GM19438 (cell line): Measurements from ENCODE around the gene CAPN15.

Experiments used
- ATAC-seq: cut with Tn5 transposase; IDR thresholded peaks from one replicate; pipeline ENCODE4 v1.9.1; 2021; ENCODE audit warnings: low read depth; ENCODE audit not compliant: unreplicated experiment

Gene CAPN15

GRCh38 chr16:524274-525040 lies 3.1 kb upstream of the CAPN15 start:
- no peak for ATAC-seq

- ATAC-seq: no peak
Measured at GRCh38 chr16:525123-525519, 2.4 kb upstream of the CAPN15 start.

DNA sequence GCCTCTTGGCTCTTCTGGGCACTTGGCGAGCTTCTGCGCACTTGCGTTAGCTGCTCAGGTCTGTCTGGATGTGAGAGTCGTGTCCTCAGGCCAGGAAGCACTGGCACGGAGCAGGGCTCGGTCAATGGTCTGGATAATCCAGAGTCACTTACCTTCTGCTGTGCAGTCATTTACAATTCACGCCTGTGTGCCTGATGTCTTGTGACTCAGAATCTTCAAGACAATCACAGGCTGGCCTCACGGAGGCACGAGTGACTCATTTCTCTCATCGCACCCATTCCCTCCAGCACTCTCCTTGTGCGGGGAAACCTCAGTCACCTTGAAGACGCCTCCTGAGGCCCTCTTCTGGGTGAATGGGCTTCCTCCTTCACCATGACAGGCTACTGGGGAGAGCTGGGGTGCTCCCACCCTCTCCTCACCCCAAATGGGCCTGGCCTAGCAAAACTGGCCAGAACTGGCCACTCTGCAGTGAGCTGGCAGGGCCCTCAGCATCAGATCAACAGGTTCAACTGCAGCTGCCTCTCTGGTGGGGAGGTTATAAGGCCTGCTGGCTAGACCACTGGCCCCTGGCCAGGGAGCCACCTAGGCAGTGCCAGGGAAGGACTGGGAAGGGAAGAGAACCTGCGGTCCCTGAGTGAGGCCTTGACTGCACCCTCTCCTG lies 1.9 kb upstream of the CAPN15 start:
- ATAC-seq: no peak

DNA sequence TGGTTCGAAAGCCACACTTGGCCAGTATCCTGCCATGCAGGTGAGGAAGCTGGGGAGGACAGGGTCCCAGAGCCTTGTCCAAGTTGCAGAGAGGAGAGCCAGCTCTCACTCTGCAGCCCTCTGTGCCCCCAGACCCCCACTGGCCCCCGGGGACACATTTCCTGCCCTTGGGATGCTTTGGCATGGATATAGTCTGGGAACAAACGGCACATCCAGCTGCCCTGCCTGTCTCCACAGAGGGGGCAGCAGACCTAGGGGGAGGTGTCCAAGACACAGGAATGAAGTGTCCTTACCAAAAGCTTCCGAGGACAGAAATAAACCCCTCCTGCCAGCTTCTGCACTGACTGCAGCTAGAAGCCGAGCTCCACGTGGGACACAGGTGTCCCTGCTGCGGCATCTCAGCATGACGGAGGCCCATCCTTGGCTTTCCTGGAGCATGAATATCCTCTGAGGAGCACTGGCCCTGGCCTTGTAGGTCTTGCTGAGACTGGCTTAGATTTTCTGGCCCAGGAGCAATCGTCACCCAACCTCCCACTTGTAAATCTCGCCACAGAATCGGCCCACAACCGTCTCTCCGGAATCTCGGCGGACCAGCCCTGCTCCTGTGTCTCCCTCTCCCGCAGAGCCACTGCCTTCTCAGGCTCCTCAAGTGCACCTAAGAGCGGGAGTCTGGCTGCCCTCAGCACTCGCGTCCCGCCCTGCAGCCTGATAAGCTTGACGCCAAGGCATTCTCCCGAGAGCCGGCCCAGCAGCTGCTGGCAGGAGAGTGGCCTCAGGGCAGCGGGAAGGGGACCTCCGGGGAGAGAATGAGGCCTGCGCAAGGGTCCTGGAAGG lies 1.1 kb upstream of the CAPN15 start:
- ATAC-seq: no peak

DNA sequence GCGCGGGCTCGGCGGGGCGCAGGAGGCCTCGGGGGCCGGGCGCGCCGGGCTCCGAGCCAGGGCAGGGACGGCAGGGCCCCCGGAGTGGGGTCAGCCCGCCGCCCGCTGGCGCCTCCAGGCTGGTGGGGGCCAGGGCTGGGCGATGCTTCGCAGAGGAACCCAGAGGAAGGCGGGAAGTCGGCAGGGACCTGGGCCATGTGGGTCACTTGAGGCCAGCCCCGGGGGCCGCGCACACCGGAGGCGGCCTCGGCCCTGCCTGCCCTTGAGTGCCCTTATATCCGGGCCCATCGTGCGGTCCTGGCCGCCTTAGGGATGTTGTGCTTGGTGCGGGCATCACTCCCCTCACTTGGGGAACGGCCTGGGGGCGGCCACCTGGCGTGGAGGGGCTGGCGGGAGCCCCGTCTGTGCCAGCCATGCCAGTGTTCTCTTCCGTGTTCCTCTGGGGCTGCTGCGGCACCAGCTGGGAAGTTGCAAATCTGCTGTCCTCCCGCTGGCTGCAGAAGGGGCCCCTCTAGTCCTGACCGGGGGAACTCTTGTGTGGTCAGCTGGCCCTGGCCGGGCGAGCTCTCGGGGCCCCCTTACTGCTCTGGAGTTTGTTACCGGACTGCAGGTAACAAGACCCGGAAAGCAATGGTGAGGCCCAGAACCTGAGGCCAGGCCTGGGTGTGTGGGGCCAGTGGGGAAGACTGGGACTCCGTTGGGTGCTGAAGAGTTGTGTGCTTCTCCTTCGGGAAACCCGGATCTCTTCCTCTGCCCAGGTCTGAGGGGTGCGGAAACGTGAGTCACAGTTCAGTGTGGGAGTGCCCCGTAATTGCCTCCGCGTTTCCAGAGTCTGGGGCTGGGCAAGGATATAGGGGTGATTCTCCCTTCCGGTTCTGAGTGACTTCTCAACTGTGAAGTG lies 849 bp downstream of the CAPN15 start:
- no peak for ATAC-seq

- ATAC-seq: no peak
Measured at GRCh38 chr16:529012-529575, 1.6 kb downstream of the CAPN15 start.

DNA sequence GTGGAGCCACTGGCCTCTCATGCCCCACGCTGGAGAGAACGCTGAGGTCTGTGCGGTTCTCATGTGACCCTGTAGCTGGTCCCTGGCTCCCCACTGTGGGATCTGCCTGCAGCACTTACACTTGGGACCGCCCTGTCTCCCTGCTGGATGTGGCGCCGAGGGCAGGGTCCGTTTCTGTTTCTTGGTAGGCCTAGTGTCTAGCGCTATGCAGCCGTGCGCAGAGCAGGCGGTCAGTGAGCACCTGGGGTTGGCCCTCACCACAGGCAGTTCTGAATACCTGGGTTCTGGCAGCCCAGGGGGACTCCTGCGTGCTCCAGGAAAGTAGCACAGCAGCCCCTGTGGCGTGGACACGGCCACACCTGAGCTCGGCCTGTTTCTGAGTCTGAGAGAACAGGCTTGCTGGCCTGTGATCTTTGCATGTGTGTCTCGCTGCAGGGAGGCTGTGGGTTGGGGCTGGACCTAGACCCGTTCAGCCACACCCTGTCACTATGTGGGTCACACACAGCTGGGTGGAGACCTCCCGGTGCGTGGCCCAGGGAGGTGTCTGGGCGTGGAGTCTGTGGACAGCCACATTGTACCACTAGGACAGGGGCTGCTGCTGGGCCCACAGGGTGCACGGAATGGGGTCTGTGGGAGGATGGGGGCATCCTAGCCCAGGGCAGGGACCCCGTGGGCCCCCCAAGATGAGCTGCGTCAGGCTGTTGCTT lies 2.8 kb downstream of the CAPN15 start:
- ATAC-seq: no peak

DNA sequence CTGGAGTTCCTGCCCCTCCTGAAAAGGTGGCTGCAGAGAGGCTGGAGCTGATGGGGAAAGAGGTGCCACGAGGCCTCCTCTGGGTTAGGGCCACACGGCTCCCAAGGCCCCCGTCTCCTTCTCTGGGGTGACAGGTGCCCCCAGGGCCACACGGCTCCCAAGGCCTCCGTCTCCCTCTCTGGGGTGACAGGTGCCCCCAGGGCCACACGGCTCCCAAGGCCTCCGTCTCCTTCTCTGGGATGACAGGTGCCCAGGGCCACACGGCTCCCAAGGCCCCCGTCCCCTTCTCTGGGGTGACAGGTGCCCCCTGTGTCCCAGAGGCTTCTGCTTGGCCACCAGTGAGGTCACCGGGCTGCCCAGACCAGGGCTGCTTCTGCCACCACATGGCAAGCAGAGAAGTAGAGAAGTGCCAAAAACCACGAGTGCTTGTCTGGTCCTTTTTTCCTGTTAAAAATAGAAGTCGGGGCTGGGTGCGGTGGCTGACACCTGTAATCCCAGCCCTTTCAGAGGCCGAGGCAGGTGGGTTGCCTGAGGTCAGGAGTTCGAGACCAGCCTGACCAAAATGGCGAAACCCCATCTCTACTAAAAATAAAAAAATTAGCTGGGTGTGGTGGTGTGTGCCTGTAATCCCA lies 4.1 kb downstream of the CAPN15 start:
- no peak for ATAC-seq

DNA sequence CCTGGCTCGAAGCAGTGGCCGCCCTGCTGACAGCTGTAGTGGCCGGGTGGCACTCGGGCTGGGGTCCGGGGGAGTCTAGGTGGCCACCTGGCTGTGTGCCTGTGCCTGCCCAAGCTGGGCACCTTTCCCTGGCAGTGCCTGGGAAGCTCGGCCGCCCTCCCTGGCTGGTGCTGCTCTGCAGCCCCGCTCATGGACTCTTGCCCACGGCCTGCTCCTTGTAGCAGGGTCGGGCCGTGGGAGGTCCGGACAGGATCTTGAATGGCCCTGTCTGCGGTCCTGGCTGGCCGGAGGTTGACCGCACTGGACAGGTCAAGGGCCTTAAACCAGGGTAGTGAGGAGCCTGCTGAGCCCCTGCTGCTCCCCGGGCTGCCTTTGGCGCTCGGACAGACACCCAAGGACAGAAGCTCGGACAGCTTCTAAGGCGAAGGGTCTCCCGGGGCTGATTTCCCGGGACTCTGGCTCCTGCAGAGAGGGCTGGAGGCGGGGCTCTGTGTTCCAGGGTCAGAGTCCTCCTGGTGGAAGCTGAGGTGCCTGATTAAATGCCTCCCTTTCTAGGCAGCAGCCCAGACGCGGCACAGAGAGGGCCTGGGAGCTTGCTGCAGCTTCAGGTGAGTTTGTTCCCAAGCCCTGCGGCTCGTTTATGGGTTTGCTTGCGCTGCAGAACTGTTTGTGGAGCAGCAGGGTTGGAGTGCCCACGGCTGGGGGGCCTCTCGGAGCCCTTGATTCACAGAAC lies 6.0 kb downstream of the CAPN15 start:
- ATAC-seq: no peak

- no peak for ATAC-seq
Measured at GRCh38 chr16:534135-534534, 6.6 kb downstream of the CAPN15 start.

DNA sequence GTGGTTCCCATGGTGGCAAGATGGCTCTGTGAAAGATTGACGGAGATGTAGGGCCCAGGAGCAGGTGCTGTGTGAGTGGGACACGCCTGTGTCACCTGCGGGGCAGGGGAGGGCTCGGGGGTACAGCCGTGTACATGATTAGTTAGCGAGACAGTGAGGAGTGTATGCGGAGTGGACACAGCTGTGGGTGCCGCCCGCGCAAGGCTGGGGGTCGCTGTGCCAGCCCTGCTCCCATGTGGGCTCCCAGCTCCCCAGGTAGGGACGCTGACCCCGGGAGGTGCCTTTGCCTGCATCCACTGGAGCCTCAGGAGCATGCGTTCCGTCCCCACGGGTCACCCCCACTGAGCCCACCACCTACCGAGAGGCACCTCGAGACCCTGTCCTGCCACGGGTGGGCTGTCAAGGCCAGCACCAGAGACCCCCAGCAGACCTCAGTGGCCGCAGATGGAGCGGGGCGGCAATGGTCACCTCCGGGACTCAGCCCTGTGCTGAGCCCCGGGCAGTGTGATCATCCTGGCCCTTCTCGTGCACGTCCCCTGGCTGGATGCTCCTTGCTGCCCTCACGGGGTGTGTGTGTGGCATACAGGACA lies 7.4 kb downstream of the CAPN15 start:
- no peak for ATAC-seq

DNA sequence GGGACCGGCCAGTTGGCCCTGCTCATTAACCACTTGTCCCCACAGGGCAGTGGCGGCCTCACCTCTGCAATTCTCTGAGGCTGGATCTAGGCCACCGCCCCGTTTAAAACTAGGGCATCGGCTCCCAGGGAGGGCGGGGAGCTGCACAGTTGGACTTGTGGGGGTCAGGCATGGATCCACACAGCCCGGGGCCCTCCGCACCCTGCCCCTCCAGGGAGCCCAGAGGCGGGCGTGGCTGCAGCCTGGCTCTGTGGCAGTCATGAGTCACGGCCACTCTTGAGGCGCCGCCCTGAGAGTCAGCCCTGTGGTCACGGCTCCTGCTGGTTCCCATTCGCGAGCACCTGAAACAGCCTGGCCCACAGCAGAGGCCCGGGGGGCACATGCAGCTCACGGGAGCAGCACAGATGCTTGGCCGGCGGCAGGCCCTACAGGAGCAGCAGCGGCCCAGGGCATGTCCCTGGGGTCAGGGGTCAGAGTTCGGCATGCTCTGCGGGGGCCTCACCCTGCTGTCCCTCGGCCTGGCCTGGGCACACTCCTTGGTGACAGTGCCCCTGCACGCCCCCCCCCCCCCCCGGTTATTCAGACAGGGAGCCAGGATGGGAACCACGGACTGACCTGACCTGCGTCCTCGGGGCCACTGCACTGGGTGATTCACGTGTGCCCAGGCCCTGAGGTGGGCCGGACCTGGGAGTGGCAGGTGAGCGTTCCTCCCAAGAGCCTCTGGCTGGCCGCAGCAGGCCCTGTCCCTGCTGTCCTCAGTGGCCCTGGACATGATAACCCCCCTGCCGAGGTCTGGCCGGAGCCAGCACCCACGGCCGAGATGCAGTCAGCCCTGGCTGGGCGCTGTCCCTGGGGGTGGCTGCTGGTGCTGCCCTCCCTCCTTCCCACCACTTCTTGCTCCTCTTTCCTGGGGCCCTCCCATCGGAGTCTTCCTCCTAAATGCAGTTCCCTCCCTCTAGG lies 8.2 kb downstream of the CAPN15 start:
- ATAC-seq: no peak

DNA sequence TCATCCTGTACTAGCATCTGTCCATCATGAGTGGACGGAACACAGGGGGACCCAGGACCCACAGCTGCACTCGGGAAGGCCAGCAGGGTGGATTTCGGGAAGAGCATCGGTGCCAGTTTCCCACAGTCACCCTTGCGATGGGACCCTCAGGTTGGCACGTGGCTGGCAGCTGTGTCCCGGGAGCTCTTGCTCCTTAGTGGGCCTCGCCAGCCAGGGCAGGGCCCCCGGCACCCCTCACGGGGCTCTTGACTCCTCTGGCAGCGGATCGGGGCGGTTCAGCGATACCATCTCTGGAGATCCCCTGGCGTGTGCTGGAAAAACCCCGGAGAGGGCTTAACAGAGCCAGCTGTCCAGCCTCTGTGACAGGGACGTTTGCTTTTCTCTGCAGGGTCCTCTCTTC lies 9.2 kb downstream of the CAPN15 start:
- ATAC-seq: no peak

DNA sequence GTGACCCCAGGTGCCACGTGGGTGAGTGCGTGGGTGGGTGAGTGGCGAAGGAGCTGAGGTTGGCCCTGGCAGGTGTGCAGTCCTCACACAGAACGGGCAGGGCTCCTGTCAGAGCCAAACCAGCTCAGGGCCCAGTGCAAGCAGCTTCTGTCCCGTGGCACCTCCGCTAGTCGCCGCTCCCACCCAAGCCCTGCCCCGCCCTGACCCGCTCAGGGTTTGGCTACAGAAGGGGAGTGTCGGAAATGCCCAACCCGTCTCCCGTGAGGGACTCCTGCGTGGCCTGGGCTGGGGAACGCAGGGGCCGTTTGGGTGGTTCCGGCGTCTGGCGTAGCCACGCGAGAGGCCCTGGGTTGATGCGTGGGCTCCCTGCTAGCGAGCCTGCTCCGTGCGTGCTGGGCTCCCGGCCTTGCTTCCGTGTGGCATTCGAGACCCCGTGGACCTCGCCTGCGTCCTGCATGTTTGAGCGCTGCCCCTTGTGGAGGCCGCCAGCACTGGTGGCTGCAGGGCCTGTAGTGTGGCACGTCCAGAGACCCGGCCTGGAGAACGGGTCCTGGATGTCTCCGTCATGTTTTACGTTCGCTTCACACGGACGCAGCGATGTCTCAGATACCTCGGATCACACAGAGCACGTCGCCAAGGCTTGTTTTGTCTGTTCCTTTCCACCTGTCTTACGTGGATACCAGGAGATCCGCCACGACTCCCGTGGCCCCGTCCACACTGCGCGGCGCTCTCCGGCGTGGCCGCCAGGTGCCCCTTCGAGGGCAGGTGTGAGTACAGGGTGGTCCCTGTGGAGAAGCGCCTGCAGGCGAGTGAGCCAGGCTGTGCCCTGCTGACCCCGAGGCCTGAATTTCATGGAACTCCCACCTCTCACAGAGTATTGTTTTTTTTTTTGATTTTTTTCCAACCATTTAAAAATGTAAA lies 10.2 kb downstream of the CAPN15 start:
- no peak for ATAC-seq

- no peak for ATAC-seq
Measured at GRCh38 chr16:539901-540530, 12.5 kb downstream of the CAPN15 start.
